DOHH2 (cell line): ENCODE data around the gene CBFA2T3.
"Not testable (repeated sequence)": the region's sequence is repeated elsewhere in the genome, so short reads cannot be mapped to it uniquely, and the experiment has no call there.

ENCODE experiments used
- H3F3A ChIP-seq: fragments of 200-600 bp; sonication (generic), shearing (Covaris generic); 2 replicates; pipeline ENCODE4 v1.6.0; 2016; ENCODE audit warnings: antibody characterized with exemption, mild to moderate bottlenecking; ENCODE audit not compliant: control insufficient read depth, insufficient read depth
- H3K27ac ChIP-seq: fragments of 200-600 bp; sonication (generic); 2 replicates; pipeline ENCODE4 v1.5.1; 2014; ENCODE audit warnings: low read depth, mild to moderate bottlenecking, low read length, moderate library complexity
- H3K27me3 ChIP-seq: fragments of 200-600 bp; sonication (generic); 2 replicates; pipeline ENCODE4 v1.6.1; 2014; ENCODE audit warnings: mild to moderate bottlenecking, low read length, mixed read lengths; ENCODE audit not compliant: control insufficient read depth
- H3K36me3 ChIP-seq: fragments of 200-600 bp; sonication (generic); 2 replicates; pipeline ENCODE4 v1.6.1; 2014; ENCODE audit warnings: mild to moderate bottlenecking, low read length, moderate library complexity, mixed read lengths; ENCODE audit not compliant: control insufficient read depth
- H3K4me1 ChIP-seq: fragments of 200-600 bp; sonication (generic); 2 replicates; pipeline ENCODE4 v1.6.1; 2014; ENCODE audit warnings: mild to moderate bottlenecking, low read length, mixed read lengths; ENCODE audit not compliant: control insufficient read depth
- H3K4me2 ChIP-seq: fragments of 200-600 bp; sonication (generic); 2 replicates; pipeline ENCODE4 v1.6.0; 2014; ENCODE audit warnings: mild to moderate bottlenecking, low read length, moderate library complexity
- H3K4me3 ChIP-seq: fragments of 200-600 bp; sonication (generic); 2 replicates; pipeline ENCODE4 v1.5.1; 2014; ENCODE audit warnings: mild to moderate bottlenecking, low read length, mixed read lengths
- H3K79me2 ChIP-seq: fragments of 200-600 bp; sonication (generic); 2 replicates; pipeline ENCODE4 v1.6.1; 2014; ENCODE audit warnings: mild to moderate bottlenecking, low read length, mixed read lengths; ENCODE audit not compliant: control insufficient read depth
- H3K9me2 ChIP-seq: fragments of 200-600 bp; sonication (generic); replicated peaks from 2 replicates; pipeline ENCODE4 v1.6.1; 2014; ENCODE audit warnings: mild to moderate bottlenecking, low read length, mixed read lengths; ENCODE audit not compliant: control insufficient read depth
- H3K9me3 ChIP-seq: fragments of 200-600 bp; sonication (generic); 2 replicates; pipeline ENCODE4 v1.6.1; 2014; ENCODE audit warnings: antibody characterized with exemption, low read length, mixed read lengths; ENCODE audit not compliant: control insufficient read depth, insufficient read depth
- H4K20me1 ChIP-seq: fragments of 200-600 bp; sonication (generic); 2 replicates; pipeline ENCODE4 v1.6.0; 2014; ENCODE audit warnings: low read depth, mild to moderate bottlenecking, antibody characterized with exemption, low read length, moderate library complexity; ENCODE audit not compliant: control insufficient read depth, insufficient read depth
- CTCF ChIP-seq: fragments of 200-600 bp; sonication (generic); IDR thresholded peaks from one replicate; pipeline ENCODE4 v1.5.1; 2014; ENCODE audit warnings: antibody characterized with exemption, mild to moderate bottlenecking, low read depth, low read length; ENCODE audit not compliant: poor library complexity, severe bottlenecking
- EZH2phosphoT487 ChIP-seq: fragments of 200-600 bp; sonication (generic); IDR thresholded peaks from 2 replicates; pipeline ENCODE4 v1.6.1; 2017; ENCODE audit warnings: borderline replicate concordance, mild to moderate bottlenecking, antibody characterized with exemption, low read length, moderate library complexity, mixed read lengths

The CBFA2T3 gene

GRCh38 chr16:89019511-89019910 lies 42.5 kb upstream of the CBFA2T3 start:
- TF ChIP-seq EZH2phosphoT487 = no peak
- no peak for TF ChIP-seq CTCF
- Histone ChIP-seq H3F3A (no peaks in the 10 kb centered on the region), H3K4me3 (no peak overlapping the region), H3K27ac (no peak overlapping the region), H3K79me2 (no peaks in the 10 kb centered on the region), H3K9me3 (0 out of 2 replicates have a peak, but pooled peaks cover 2% of the 10 kb centered on the region), H3K36me3 (no peaks in the 10 kb centered on the region), H4K20me1 (no peaks in the 10 kb centered on the region), H3K4me1 (no peaks in the 10 kb centered on the region), H3K9me2 (no peaks in the 10 kb centered on the region), H3K27me3 (peaks cover 10% of the 10 kb centered on the region), H3K4me2 (no peak overlapping the region)

- no peaks in the 10 kb centered on the region for H3F3A ChIP-seq
- H3K4me3 ChIP-seq = no peak overlapping the region
- no peak overlapping the region for H3K4me2 ChIP-seq
- 0 out of 2 replicates have a peak, but pooled peaks cover 2% of the 10 kb centered on the region for H3K9me3 ChIP-seq
- H3K27me3 ChIP-seq = peaks cover 12% of the 10 kb centered on the region
- no peaks in the 10 kb centered on the region for H3K79me2 ChIP-seq
- no peaks in the 10 kb centered on the region for H3K9me2 ChIP-seq
- TF ChIP-seq CTCF = no peak
- no peak for TF ChIP-seq EZH2phosphoT487
- H3K27ac ChIP-seq = no peak overlapping the region
- H4K20me1 ChIP-seq = no peaks in the 10 kb centered on the region
- H3K36me3 ChIP-seq = no peaks in the 10 kb centered on the region
- no peaks in the 10 kb centered on the region for H3K4me1 ChIP-seq
These were observed 41.5 kb upstream of the CBFA2T3 start for GRCh38 chr16:89018282-89019158.

- Histone ChIP-seq H3K4me3 (no peak overlapping the region), H3K36me3 (no peaks in the 10 kb centered on the region), H3F3A (no peaks in the 10 kb centered on the region), H3K9me2 (no peaks in the 10 kb centered on the region), H3K4me2 (no peak overlapping the region), H3K9me3 (0 out of 2 replicates have a peak, but pooled peaks cover 2% of the 10 kb centered on the region), H3K79me2 (no peaks in the 10 kb centered on the region), H3K27ac (no peak overlapping the region), H4K20me1 (no peaks in the 10 kb centered on the region), H3K4me1 (no peaks in the 10 kb centered on the region), H3K27me3 (peaks cover 20% of the 10 kb centered on the region)
- no peak for TF ChIP-seq EZH2phosphoT487
- no peak for TF ChIP-seq CTCF
These were observed 40.7 kb upstream of the CBFA2T3 start for GRCh38 chr16:89017543-89018281.

- not testable (repeated sequence) for H3K27ac ChIP-seq
These were observed 39.6 kb upstream of the CBFA2T3 start for GRCh38 chr16:89016561-89016960.

More at GRCh38 chr16:89016561-89016960, 39.6 kb upstream of the CBFA2T3 start:
- H3K79me2 ChIP-seq, H3K4me3 ChIP-seq, H3K4me1 ChIP-seq, H3K36me3 ChIP-seq, H4K20me1 ChIP-seq, H3K9me2 ChIP-seq, H3K4me2 ChIP-seq, H3K9me3 ChIP-seq, H3F3A ChIP-seq: not testable (repeated sequence)
- peaks cover 21% of the 10 kb centered on the region for H3K27me3 ChIP-seq
